B cell (primary cell): Measurements from ENCODE around the gene MOB3B. TPM values are rescaled to one million over a fixed set of nuclear protein-coding genes. Genes with fewer than 3 reads are reported as not detected.

Experiments
- ATAC-seq: fragments of 200-7000 bp; cut with Tn5 transposase; one replicate; pipeline ENCODE4 v1.10.0; 2021; ENCODE audit warnings: low read depth, mild to moderate bottlenecking, moderate number of reproducible peaks, moderate library complexity
- CTCF ChIA-PET: fragments of 350-600 bp; sonication (Branson Sonifier 250); formaldehyde crosslinking; loops from one replicate; lab custom pipeline; 2021; ENCODE audit warnings: antibody characterized with exemption, inconsistent platforms; lab: Charles Lee
- POLR2A ChIA-PET: fragments of 350-600 bp; sonication (Branson Sonifier 250); formaldehyde crosslinking; loops from one replicate; lab custom pipeline; 2021; ENCODE audit warnings: antibody characterized with exemption; lab: Charles Lee
- DNase-seq: peaks from one replicate; pipeline ENCODE4 v3.0.0; 2013
- H2AFZ ChIP-seq: 2 replicates; pipeline ENCODE4 v1.6.1; 2012; ENCODE audit warnings: mild to moderate bottlenecking, low read depth, low read length; ENCODE audit not compliant: insufficient read depth, poor library complexity, severe bottlenecking
- H3K27ac ChIP-seq, 2 donors: 1 replicate in 1 of 2; 2 replicates in 1 of 2; pipeline ENCODE4 v1.5.1; 2012 to 2013; ENCODE audit warnings: low read length in 2 of 2, mild to moderate bottlenecking in 2 of 2, moderate library complexity in 1 of 2
- H3K27me3 ChIP-seq, 4 experiments: fragments of 200-600 bp in 1 of 4; sonication (generic) in 1 of 4; replicated peaks in 1 of 4; 1 replicate in 2 of 4; 2 replicates in 2 of 4; pipeline versions ENCODE4 v1.6.1 to v1.7.0; 2013 to 2016; ENCODE audit warnings: low read length in 3 of 4, mild to moderate bottlenecking in 2 of 4, mixed read lengths in 1 of 4, moderate library complexity in 1 of 4; ENCODE audit not compliant: insufficient read depth in 4 of 4, control insufficient read depth in 3 of 4; ENCODE audit errors: control extremely low read depth in 1 of 4
- H3K36me3 ChIP-seq, 2 experiments: replicated peaks in 1 of 2; 1 replicate in 1 of 2; 2 replicates in 1 of 2; pipeline versions ENCODE4 v1.6.1 to v1.7.1; 2013; ENCODE audit warnings: low read length in 1 of 2; ENCODE audit not compliant: insufficient read depth in 2 of 2, control insufficient read depth in 1 of 2; ENCODE audit errors: control extremely low read depth in 1 of 2, extremely low read depth in 1 of 2
- H3K4me1 ChIP-seq, 2 donors: fragments of 200-600 bp in 1 of 2; sonication (generic) in 1 of 2; 1 replicate in 1 of 2; 2 replicates in 1 of 2; pipeline versions ENCODE4 v1.5.1 to v1.6.1; 2013 to 2017; ENCODE audit warnings: low read length in 2 of 2; ENCODE audit not compliant: control insufficient read depth in 2 of 2, insufficient read depth in 2 of 2
- H3K4me2 ChIP-seq: replicated peaks from 2 replicates; pipeline ENCODE3; 2012; ENCODE audit warnings: mild to moderate bottlenecking, low read depth, low read length; ENCODE audit not compliant: poor library complexity, severe bottlenecking
- H3K4me3 ChIP-seq, 5 experiments: fragments of 200-600 bp in 1 of 5; sonication (generic) in 1 of 5; 1 replicate in 3 of 5; 2 replicates in 2 of 5; pipeline versions ENCODE4 v1.5.1 to v1.7.0; 2011 to 2016; ENCODE audit warnings: low read length in 4 of 5, mild to moderate bottlenecking in 4 of 5, low read depth in 2 of 5, control low read depth in 1 of 5, moderate library complexity in 1 of 5; ENCODE audit not compliant: insufficient read depth in 1 of 5; ENCODE audit errors: control extremely low read depth in 1 of 5, extremely low read depth in 1 of 5
- H3K79me2 ChIP-seq: fragments of 200-600 bp; sonication (generic); one replicate; pipeline ENCODE4 v1.6.0; 2016; ENCODE audit warnings: low read length; ENCODE audit not compliant: control insufficient read depth, insufficient read depth
- H3K9ac ChIP-seq: fragments of 200-600 bp; sonication (generic); 2 replicates; pipeline ENCODE4 v1.6.1; 2017; ENCODE audit warnings: mild to moderate bottlenecking, low read length, moderate library complexity
- H3K9me3 ChIP-seq, 3 donors: one replicate each; pipeline versions ENCODE4 v1.6.1 to v1.7.1; 2013; ENCODE audit warnings: low read length in 2 of 3; ENCODE audit not compliant: control insufficient read depth in 2 of 3, insufficient read depth in 1 of 3; ENCODE audit errors: control extremely low read depth in 1 of 3
- H4K20me1 ChIP-seq: 2 replicates; pipeline ENCODE4 v1.6.0; 2012; ENCODE audit warnings: mild to moderate bottlenecking, low read length; ENCODE audit not compliant: insufficient read depth, control insufficient read depth, poor library complexity, severe bottlenecking
- H3K27ac Mint-ChIP-seq: one replicate; pipeline ENCODE4 v1.8.0; 2021; ENCODE audit warnings: mixed read lengths
- H3K27me3 Mint-ChIP-seq: one replicate; pipeline ENCODE4 v1.8.0; 2021; ENCODE audit warnings: mixed read lengths
- H3K4me1 Mint-ChIP-seq: one replicate; pipeline ENCODE4 v1.8.0; 2021; ENCODE audit warnings: mixed read lengths
- H3K4me3 Mint-ChIP-seq: one replicate; pipeline ENCODE4 v1.8.0; 2021; ENCODE audit warnings: mixed read lengths
- H3K9me3 Mint-ChIP-seq: one replicate; pipeline ENCODE4 v1.8.0; 2022; ENCODE audit warnings: mixed read lengths; ENCODE audit not compliant: insufficient read depth
- EZH2 ChIP-seq: IDR thresholded peaks from 2 replicates; pipeline ENCODE4 v1.6.1; 2012; ENCODE audit warnings: borderline replicate concordance, low read depth, mild to moderate bottlenecking, moderate library complexity, low read length; ENCODE audit not compliant: insufficient read depth, poor library complexity, severe bottlenecking
- WGBS: methylation state at CpG from one replicate; pipeline ENCODE4 v1.1.5; 2013; ENCODE audit warnings: missing lambda C conversion rate; ENCODE audit not compliant: insufficient coverage; 5-methylcytosine and 5-hydroxymethylcytosine counted together
- intact Hi-C: fragments of 100-400 bp; cut with micrococcal nuclease; formaldehyde crosslinking; loops from one replicate; pipeline ENCODE4 v1.10.0; 2022
- polyA plus RNA-seq: library from polyadenylated mRNA; depleted of rRNA; stranded (reverse); fragments of >200 nt; gene quantifications from 2 replicates; pipeline ENCODE4 v1.2.3, GENCODE V29; 2012
- total RNA-seq, 2 donors: library from RNA; stranded (reverse); fragments of 120-200 nt in 1 of 2; gene quantifications; 1 replicate in 1 of 2; 2 replicates in 1 of 2; pipeline versions ENCODE4 v1.2.3 to v1.2.4, GENCODE V29; 2013 to 2022
- TF ChIP-seq, protein P1 (sequence below): fragments of 200-600 bp; IDR thresholded peaks from one replicate; pipeline ENCODE4 v1.8.0; 2022; ENCODE audit warnings: antibody characterized with exemption, mild to moderate bottlenecking

MOB3B gene
- total and polyA plus RNA-seq, 2 donors (not counting 1 experiment from before 2014, with no cell fraction given) = 7.3 to 7.9 TPM

- H3K9ac ChIP-seq = no peak overlapping the region
- H3K36me3 ChIP-seq = no peaks in the 10 kb centered on the region
- H4K20me1 ChIP-seq = no peaks in the 10 kb centered on the region
- H3K27me3 ChIP-seq = no peaks in the 10 kb centered on the region
- H3K4me3 Mint-ChIP-seq = no peak overlapping the region
- H3K4me1 ChIP-seq = peaks cover 62 to 68% of the 10 kb centered on the region in 2 donors
- H3K27ac ChIP-seq = peak overlapping the region in 1 of 2 donors; percentile 30
- H3K79me2 ChIP-seq = peaks cover 42% of the 10 kb centered on the region
- WGBS = no CpG with 5 or more reads among the region's 9 CpGs
- no peaks in the 10 kb centered on the region for H3K27me3 Mint-ChIP-seq
- H3K4me3 ChIP-seq = no peak overlapping the region
- TF ChIP-seq, protein P1, sequence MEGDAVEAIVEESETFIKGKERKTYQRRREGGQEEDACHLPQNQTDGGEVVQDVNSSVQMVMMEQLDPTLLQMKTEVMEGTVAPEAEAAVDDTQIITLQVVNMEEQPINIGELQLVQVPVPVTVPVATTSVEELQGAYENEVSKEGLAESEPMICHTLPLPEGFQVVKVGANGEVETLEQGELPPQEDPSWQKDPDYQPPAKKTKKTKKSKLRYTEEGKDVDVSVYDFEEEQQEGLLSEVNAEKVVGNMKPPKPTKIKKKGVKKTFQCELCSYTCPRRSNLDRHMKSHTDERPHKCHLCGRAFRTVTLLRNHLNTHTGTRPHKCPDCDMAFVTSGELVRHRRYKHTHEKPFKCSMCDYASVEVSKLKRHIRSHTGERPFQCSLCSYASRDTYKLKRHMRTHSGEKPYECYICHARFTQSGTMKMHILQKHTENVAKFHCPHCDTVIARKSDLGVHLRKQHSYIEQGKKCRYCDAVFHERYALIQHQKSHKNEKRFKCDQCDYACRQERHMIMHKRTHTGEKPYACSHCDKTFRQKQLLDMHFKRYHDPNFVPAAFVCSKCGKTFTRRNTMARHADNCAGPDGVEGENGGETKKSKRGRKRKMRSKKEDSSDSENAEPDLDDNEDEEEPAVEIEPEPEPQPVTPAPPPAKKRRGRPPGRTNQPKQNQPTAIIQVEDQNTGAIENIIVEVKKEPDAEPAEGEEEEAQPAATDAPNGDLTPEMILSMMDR = no peak
- TF ChIP-seq EZH2 = no peak
- no peaks in the 10 kb centered on the region for H3K9me3 Mint-ChIP-seq
- no peak overlapping the region for H3K4me2 ChIP-seq
- no peak for DNase-seq
- ChIA-PET CTCF (interaction anchor here (0.8 to 3.2 kb wide), 3 partner anchors 13 to 139 kb away, joined by 3 to 12 read pairs (median 8); partner anchors contain the start of gene MOB3B), POLR2A (no interaction called here)
- no peaks in the 10 kb centered on the region for H3K9me3 ChIP-seq
- intact Hi-C loops = loop anchor here (10.0 kb wide), 1 partner anchor 46 kb away; no protein-coding TSS in a partner anchor
- H3K4me1 Mint-ChIP-seq = peaks cover 83% of the 10 kb centered on the region
- ATAC-seq = no peak
- H3K27ac Mint-ChIP-seq = peak overlapping the region; percentile 12
- no peak overlapping the region for H2AFZ ChIP-seq
Measured at GRCh38 chr9:27391040-27391895, 138.3 kb downstream of the MOB3B start.

DNA sequence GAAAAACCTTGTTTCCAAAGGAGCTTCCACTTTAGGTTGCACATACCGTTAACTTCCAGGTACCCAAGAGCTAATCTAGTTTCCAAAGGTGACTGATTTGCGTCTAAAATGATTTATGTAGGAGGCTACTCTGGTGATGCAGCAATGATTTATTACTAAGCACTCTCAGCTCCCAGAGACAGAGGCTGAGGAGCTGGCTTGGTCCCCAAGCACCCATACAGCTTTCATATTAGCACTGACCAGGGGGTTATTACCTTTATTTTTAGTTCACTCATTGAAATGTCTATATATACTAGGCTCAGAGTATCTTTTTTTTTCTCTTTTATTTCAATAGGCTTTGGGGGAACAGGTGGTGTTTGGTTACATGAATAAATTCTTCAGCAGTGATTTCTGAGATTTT lies 141.5 kb downstream of the MOB3B start:
- no peak for TF ChIP-seq EZH2
- no peaks in the 10 kb centered on the region for H3K27me3 Mint-ChIP-seq
- H3K4me2 ChIP-seq = no peak overlapping the region
- H3K36me3 ChIP-seq = no peaks in the 10 kb centered on the region
- WGBS = no CpG with 5 or more reads among the region's 2 CpGs
- peak overlapping the region; percentile 10 for H3K27ac Mint-ChIP-seq
- CTCF ChIA-PET = interaction anchor here (1.0 to 3.6 kb wide), 5 partner anchors 10 to 141 kb away, joined by 3 to 16 read pairs (median 3); partner anchors contain the start of gene MOB3B
- peak overlapping the region in 1 of 2 donors; percentile 4 for H3K27ac ChIP-seq
- no peak overlapping the region for H3K9ac ChIP-seq
- no peaks in the 10 kb centered on the region for H3K9me3 Mint-ChIP-seq
- H3K4me1 Mint-ChIP-seq = peaks cover 90% of the 10 kb centered on the region
- no peak for ATAC-seq
- H4K20me1 ChIP-seq = peaks cover 9% of the 10 kb centered on the region
- H3K4me3 ChIP-seq = no peak overlapping the region
- peaks cover 74 to 78% of the 10 kb centered on the region in 2 donors for H3K4me1 ChIP-seq
- intact Hi-C loops = no loop called here
- DNase-seq = no peak
- H3K9me3 ChIP-seq = no peaks in the 10 kb centered on the region
- peaks cover 49% of the 10 kb centered on the region for H3K79me2 ChIP-seq
- no peaks in the 10 kb centered on the region for H3K27me3 ChIP-seq
- no peak overlapping the region for H2AFZ ChIP-seq
- POLR2A ChIA-PET = no interaction called here
- H3K4me3 Mint-ChIP-seq = no peak overlapping the region
